Measurements from ENCODE around the gene NKX6-2.

NKX6-2 gene

GRCh38 chr10:132785723-132786475 lies at the start of gene NKX6-2:
Gene NKX6-2, minus strand, starts transcription at chr10:132786147. Its CDS starts 199 bp downstream, at chr10:132785948.
- ChIA-PET POLR2A (no interaction called here), CTCF (no interaction called here)
- no peak for TF ChIP-seq CTCF (IDR thresholded peaks at IDR 0.05; ENCODE audit: insufficient read depth, low read length, missing control alignments)
- no peak within 1 kb of the TSS for H3K4me3 ChIP-seq (ENCODE audit: low read depth, low read length)
- DNase-seq (ENCODE audit: low read depth, low spot score), result no peak

GRCh38 chr10:132834891-132835847 lies 49.2 kb upstream of the NKX6-2 start:
- ChIA-PET CTCF (no interaction called here), POLR2A (no interaction called here)
- DNase-seq (ENCODE audit: low read depth, low spot score), result no peak
- no peak for TF ChIP-seq CTCF (IDR thresholded peaks at IDR 0.05; ENCODE audit: insufficient read depth, low read length, missing control alignments)
- no peak overlapping the region for H3K4me3 ChIP-seq (ENCODE audit: low read depth, low read length)

GRCh38 chr10:132834311-132834761 lies 48.4 kb upstream of the NKX6-2 start:
- DNase-seq (ENCODE audit: low read depth, low spot score), result no peak
- no peak for TF ChIP-seq CTCF (IDR thresholded peaks at IDR 0.05; ENCODE audit: insufficient read depth, low read length, missing control alignments)
- no peak overlapping the region for H3K4me3 ChIP-seq (ENCODE audit: low read depth, low read length)
- POLR2A ChIA-PET, result no interaction called here
- CTCF ChIA-PET, result no interaction called here

GRCh38 chr10:132833421-132834111 lies 47.6 kb upstream of the NKX6-2 start:
- no peak overlapping the region for H3K4me3 ChIP-seq (ENCODE audit: low read depth, low read length)
- POLR2A ChIA-PET, result no interaction called here
- no peak for TF ChIP-seq CTCF (IDR thresholded peaks at IDR 0.05; ENCODE audit: insufficient read depth, low read length, missing control alignments)
- CTCF ChIA-PET, result no interaction called here
- no peak for DNase-seq (ENCODE audit: low read depth, low spot score)

- no peak for DNase-seq (ENCODE audit: low read depth, low spot score)
- H3K4me3 ChIP-seq (ENCODE audit: low read depth, low read length), result no peak overlapping the region
- CTCF ChIA-PET, result interaction anchor here (0.6 to 1.4 kb wide), 3 partner anchors 12 to 178 kb away, joined by 3 to 8 read pairs (median 3); no protein-coding TSS in a partner anchor
- TF ChIP-seq CTCF (IDR thresholded peaks at IDR 0.05; ENCODE audit: insufficient read depth, low read length, missing control alignments), result no peak
- POLR2A ChIA-PET, result no interaction called here
Observed at GRCh38 chr10:132832186-132832969, 46.4 kb upstream of the NKX6-2 start.

Measured in AG04449 (cell line).